ENCODE data around the gene PGAM2.

PGAM2 gene

DNA sequence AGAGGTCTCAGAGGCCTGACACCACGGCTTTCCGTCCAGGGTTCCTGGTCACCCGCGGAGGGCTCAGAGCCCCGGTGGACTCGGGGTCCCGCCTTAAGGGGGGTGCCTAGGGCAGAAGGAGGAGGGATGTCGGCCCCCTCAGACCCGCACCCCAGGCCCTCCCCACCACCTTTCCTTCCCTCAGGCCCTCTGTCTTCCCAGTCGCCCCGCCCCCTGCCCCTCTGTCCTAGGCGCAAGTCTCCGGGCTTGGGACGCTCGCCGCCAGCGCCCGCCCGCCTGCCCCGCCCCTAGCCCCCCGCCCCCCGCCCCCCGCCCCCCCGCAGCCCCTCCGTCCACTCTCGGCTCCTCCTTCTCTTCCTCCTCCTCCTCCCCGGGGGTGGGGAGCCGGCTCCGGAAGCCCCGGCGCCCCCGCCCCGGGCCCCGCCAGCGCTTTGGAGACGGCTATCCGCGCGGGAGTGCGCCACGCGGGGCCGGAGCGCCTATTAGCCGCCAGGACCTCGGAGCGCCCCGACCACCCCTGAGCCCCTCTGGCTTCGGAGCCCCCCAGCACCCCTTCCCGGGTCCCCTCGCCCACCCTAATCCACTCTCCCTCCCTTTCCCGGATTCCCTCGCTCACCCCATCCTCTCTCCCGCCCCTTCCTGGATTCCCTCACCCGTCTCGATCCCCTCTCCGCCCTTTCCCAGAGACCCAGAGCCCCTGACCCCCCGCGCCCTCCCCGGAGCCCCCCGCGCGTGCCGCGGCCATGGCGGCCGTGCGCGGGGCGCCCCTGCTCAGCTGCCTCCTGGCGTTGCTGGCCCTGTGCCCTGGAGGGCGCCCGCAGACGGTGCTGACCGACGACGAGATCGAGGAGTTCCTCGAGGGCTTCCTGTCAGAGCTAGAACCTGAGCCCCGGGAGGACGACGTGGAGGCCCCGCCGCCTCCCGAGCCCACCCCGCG lies 38.8 kb upstream of the PGAM2 start, which contains the start of gene AEBP1:
Gene AEBP1, plus strand, starts transcription at position 423 of the 937 bp plus-strand sequence. Its CDS starts 321 bp downstream, at position 744.
- no peaks in the 10 kb centered on the region for H3K36me3 ChIP-seq
- no peaks in the 10 kb centered on the region for H3K9me3 ChIP-seq
- H3K4me1 ChIP-seq (ENCODE audit: control insufficient read depth in 1 of 2, insufficient read depth in 1 of 2, low read depth in 1 of 2, low read length in 1 of 2): no peaks in the 10 kb centered on the region
- no peak within 1 kb of the TSS for H3K27ac ChIP-seq
- H3K27me3 ChIP-seq: peaks cover 58% of the 10 kb centered on the region
- no peak within 1 kb of the TSS for H3K4me3 ChIP-seq (ENCODE audit: low read depth in 1 of 2, low read length in 1 of 2)
- TF ChIP-seq CTCF (IDR thresholded peaks at IDR 0.05): no peak

DNA sequence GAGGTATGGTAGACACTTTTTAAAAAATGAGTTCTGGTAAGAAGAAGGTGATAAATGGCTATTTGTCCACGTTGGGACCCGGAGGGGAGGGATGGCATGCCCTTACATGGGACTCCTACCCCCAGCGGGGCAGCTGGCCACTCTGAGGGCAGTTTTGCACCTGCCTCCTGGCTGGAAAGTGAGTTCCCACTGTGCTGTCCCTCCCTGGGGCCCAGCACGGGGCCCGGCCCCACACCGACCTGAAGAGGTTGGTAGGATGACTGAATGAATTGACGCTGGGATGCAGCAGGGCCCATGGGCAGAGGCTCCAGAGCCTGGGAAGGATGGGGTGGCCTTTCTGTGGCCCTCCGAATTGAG lies 38.2 kb upstream of the PGAM2 start:
- peaks cover 58% of the 10 kb centered on the region for H3K27me3 ChIP-seq
- TF ChIP-seq CTCF (IDR thresholded peaks at IDR 0.05): no peak
- H3K4me3 ChIP-seq (ENCODE audit: low read depth in 1 of 2, low read length in 1 of 2): no peak overlapping the region
- no peaks in the 10 kb centered on the region for H3K9me3 ChIP-seq
- H3K27ac ChIP-seq: no peak overlapping the region
- no peaks in the 10 kb centered on the region for H3K4me1 ChIP-seq (ENCODE audit: control insufficient read depth in 1 of 2, insufficient read depth in 1 of 2, low read depth in 1 of 2, low read length in 1 of 2)
- no peaks in the 10 kb centered on the region for H3K36me3 ChIP-seq

- TF ChIP-seq CTCF (IDR thresholded peaks at IDR 0.05): no peak
- Histone ChIP-seq H3K27me3 (peaks cover 58% of the 10 kb centered on the region), H3K4me1 (ENCODE audit: control insufficient read depth in 1 of 2, insufficient read depth in 1 of 2, low read depth in 1 of 2, low read length in 1 of 2) (no peaks in the 10 kb centered on the region), H3K36me3 (no peaks in the 10 kb centered on the region), H3K9me3 (no peaks in the 10 kb centered on the region), H3K27ac (no peak overlapping the region), H3K4me3 (ENCODE audit: low read depth in 1 of 2, low read length in 1 of 2) (no peak overlapping the region)
These were observed 37.6 kb upstream of the PGAM2 start for GRCh38 chr7:44102846-44103565.

DNA sequence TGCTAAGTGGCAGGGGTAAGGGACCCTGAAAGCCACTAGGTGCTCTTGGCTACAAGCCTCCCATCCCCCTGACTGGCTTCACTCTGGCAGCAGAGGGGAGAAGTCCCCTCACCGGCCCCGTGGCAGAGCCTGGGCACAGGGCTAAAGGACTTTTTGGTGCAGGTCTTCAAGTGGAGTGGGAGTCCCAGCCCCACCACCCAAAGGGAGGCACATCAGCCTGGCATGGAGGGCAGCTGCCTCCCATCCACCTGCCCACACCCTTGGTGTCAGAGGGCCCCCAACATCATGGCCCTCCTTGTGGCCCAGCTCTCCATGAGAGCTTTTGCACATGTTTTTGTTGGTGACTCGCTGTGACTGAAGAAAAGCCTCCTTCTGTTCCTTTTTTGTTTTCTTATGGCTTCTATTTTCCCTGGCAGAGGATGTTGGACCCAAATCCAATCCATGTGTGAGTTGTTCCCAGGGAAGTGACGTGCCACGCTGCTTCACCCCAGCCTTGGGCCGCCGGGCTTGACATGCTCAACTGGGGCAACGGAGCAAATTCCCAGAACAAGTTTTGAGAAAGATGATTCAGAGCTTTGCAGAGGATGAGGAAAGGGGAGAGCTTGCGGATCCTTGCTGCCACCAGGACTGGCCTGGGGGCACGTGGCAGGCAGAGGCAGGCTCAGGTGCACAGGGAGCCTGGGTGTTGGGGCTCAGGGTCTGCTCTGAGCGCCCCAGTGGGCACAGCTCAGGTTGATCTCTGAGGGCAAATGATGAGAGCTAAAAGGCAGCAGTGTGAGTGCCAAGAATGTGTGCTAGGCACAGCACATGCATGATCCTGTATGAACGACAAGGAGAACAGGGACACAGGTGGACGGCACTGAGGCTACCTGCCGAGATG lies 36.8 kb upstream of the PGAM2 start:
- no peak overlapping the region for H3K27ac ChIP-seq
- no peaks in the 10 kb centered on the region for H3K4me1 ChIP-seq (ENCODE audit: control insufficient read depth in 1 of 2, insufficient read depth in 1 of 2, low read depth in 1 of 2, low read length in 1 of 2)
- H3K9me3 ChIP-seq: no peaks in the 10 kb centered on the region
- no peak for TF ChIP-seq CTCF (IDR thresholded peaks at IDR 0.05)
- H3K4me3 ChIP-seq (ENCODE audit: low read depth in 1 of 2, low read length in 1 of 2): no peak overlapping the region
- H3K36me3 ChIP-seq: no peaks in the 10 kb centered on the region
- H3K27me3 ChIP-seq: peaks cover 58% of the 10 kb centered on the region

DNA sequence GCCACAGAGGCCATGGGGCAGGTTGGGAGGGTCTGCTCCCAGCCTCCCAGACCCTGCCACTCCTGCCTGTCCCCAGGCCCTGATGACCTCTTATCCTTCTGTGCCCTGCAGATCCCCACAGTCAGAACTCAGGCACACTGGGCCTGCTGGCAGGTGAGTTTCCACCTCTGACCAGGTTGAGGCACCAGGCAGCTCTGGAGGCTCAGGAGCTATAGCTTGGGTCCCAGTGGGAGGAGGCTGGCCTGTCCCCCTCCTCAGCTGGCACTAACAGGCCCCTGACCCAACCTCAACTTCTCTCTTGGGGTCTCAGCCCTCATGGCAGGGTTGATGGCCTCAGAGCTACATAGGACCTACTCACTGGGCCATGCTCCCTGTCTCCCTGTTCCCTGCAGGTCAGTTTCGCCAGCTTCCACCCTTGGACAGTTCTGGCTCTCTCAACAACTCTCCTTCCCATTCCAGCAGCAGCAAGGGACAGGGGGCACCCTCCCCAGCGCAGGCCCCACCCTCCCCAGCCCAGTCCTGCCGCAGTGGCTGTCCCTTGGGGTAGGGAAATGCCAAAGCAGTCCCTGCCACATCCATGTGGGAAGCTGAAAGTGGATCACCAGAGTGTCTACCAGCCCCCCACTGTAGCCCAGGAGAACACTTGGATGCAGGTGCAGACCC lies 36.1 kb upstream of the PGAM2 start:
- H3K4me3 ChIP-seq (ENCODE audit: low read depth in 1 of 2, low read length in 1 of 2): no peak overlapping the region
- H3K36me3 ChIP-seq: no peaks in the 10 kb centered on the region
- peaks cover 51% of the 10 kb centered on the region for H3K27me3 ChIP-seq
- H3K27ac ChIP-seq: no peak overlapping the region
- TF ChIP-seq CTCF (IDR thresholded peaks at IDR 0.05): no peak
- no peaks in the 10 kb centered on the region for H3K4me1 ChIP-seq (ENCODE audit: control insufficient read depth in 1 of 2, insufficient read depth in 1 of 2, low read depth in 1 of 2, low read length in 1 of 2)
- no peaks in the 10 kb centered on the region for H3K9me3 ChIP-seq

Measured in neutrophil (primary cell).